ENCODE measurements around the gene RAB4B.

DNA sequence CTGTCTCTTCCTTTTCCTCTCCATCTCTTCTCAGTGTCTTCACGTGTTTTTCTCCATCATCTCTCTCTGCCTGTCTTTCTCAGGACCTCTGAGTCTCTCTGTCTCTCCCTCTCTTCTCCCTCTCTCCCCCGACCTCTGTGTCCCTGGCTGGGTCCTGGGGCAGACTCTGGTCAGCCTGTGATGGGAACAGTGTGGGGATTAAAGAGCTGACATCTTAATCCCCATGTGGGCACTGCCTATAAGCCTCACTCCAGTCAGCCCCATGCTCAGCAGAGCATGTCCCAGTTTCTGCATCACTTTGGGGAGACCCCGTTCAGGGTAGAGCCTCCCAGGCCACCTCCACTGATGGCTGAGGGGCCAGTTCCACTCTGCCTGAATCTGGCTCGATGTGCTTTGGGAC, 37.2 kb downstream of the RAB4B start:
- TF ChIP-seq ZNF274 (IDR thresholded peaks at IDR 0.05; ENCODE audit: low read depth, low read length) (no peak), YY1 (IDR thresholded peaks at IDR 0.05; ENCODE audit: insufficient read depth, insufficient read length) (no peak)
